Sigmoid colon (tissue), 7 donors: ENCODE data around the gene SORCS1. TPM values are rescaled to one million over a fixed set of nuclear protein-coding genes. Genes with fewer than 3 reads are reported as not detected.

Experiments
- DNase-seq: peaks from one replicate; pipeline ENCODE4 v3.0.0-alpha.2; 2019
- H3K27ac ChIP-seq, 4 donors: fragments of 200-600 bp; sonication (generic); one replicate each; pipeline ENCODE4 v1.5.1; 2016 to 2019; ENCODE audit warnings: mild to moderate bottlenecking in 1 of 4
- H3K27me3 ChIP-seq, 3 donors: fragments of 200-600 bp; sonication (generic); one replicate each; pipeline ENCODE4 v1.5.1; 2019; ENCODE audit warnings: mild to moderate bottlenecking in 1 of 3
- H3K36me3 ChIP-seq, 4 donors: fragments of 200-600 bp; sonication (generic); one replicate each; pipeline ENCODE4 v1.5.1; 2016 to 2019
- H3K4me1 ChIP-seq, 4 donors: fragments of 200-600 bp; sonication (generic); one replicate each; pipeline ENCODE4 v1.5.1; 2017 to 2019
- H3K4me3 ChIP-seq, 4 donors: fragments of 200-600 bp; sonication (generic); one replicate each; pipeline ENCODE4 v1.5.1; 2017 to 2019; ENCODE audit warnings: mild to moderate bottlenecking in 2 of 4, moderate library complexity in 1 of 4
- H3K9me3 ChIP-seq, 4 donors: fragments of 200-600 bp in 3 of 4; sonication (generic) in 3 of 4; one replicate each; pipeline versions ENCODE4 v1.5.1 to v1.6.1; 2013 to 2019
- CTCF ChIP-seq, 4 experiments: fragments of 450-650 bp in 3 of 4; fragments of 200-600 bp in 1 of 4; IDR thresholded peaks; one replicate each; pipeline ENCODE4 v1.5.1; 2016 to 2019; ENCODE audit warnings: antibody characterized with exemption in 4 of 4, mild to moderate bottlenecking in 3 of 4, moderate library complexity in 2 of 4
- EP300 ChIP-seq, 4 donors: sonication (generic); formaldehyde crosslinking; IDR thresholded peaks; one replicate each; pipeline ENCODE4 v1.6.1; 2017; ENCODE audit warnings: antibody characterized with exemption in 4 of 4
- POLR2A ChIP-seq, 2 donors: fragments of 450-650 bp; IDR thresholded peaks; one replicate each; pipeline ENCODE4 v1.6.1; 2016; ENCODE audit warnings: antibody characterized with exemption in 2 of 2, mild to moderate bottlenecking in 2 of 2, moderate library complexity in 2 of 2
- POLR2AphosphoS5 ChIP-seq, 4 donors: sonication (generic); formaldehyde crosslinking; IDR thresholded peaks; one replicate each; pipeline ENCODE4 v1.6.1; 2017; ENCODE audit warnings: antibody characterized with exemption in 4 of 4
- WGBS, 2 donors: extraction: QIAGEN DNeasy Blood & Tissue Kit; methylation state at CpG; one replicate each; pipeline ENCODE4 v1.1.7; 2013; 5-methylcytosine and 5-hydroxymethylcytosine counted together
- intact Hi-C: fragments of 100-400 bp; cut with DNase I; formaldehyde crosslinking; loops from one replicate; pipeline ENCODE4 v1.15.1; 2023
- polyA plus RNA-seq, 3 donors: library from polyadenylated mRNA; stranded (reverse); fragments of 200-250 nt; gene quantifications; one replicate each; pipeline ENCODE4 v1.2.3, GENCODE V29; 2013
- total RNA-seq, 4 donors: library from RNA; depleted of rRNA; stranded (reverse); fragments of >200 nt; gene quantifications; one replicate each; pipeline ENCODE4 v1.1.0, GENCODE V29; 2016
- donor health status: healthy with polysubstance abuse.
- donor health status: Bipolar disorder and iron deficiency.
- donor health status: healthy.

Gene SORCS1
- total and polyA plus RNA-seq, 7 donors: 2.5 to 18.3 (median 8.7) TPM; not detected in 1

GRCh38 chr10:107004362-107004761 is 160.1 kb downstream of the SORCS1 start:
- no peak overlapping the region for H3K27ac ChIP-seq
- H3K9me3 ChIP-seq: no peaks in the 10 kb centered on the region
- WGBS, 2 donors: 73 to 82% methylated on average over 2 of the region's 2 CpGs
- H3K27me3 ChIP-seq: no peaks in the 10 kb centered on the region
- intact Hi-C loops: no loop called here
- no peak overlapping the region for H3K4me3 ChIP-seq
- DNase-seq: no peak
- TF ChIP-seq EP300 (IDR thresholded peaks at IDR 0.05) (no peak), POLR2A (IDR thresholded peaks at IDR 0.05) (no peak), POLR2AphosphoS5 (IDR thresholded peaks at IDR 0.05) (no peak), CTCF (IDR thresholded peaks at IDR 0.05) (no peak)
- peaks cover 0 to 16% (median 11%) of the 10 kb centered on the region in 4 donors for H3K4me1 ChIP-seq
- no peaks in the 10 kb centered on the region for H3K36me3 ChIP-seq

GRCh38 chr10:107002068-107002467 is 162.4 kb downstream of the SORCS1 start:
- intact Hi-C loops: no loop called here
- Histone ChIP-seq H3K27ac (no peak overlapping the region), H3K4me3 (no peak overlapping the region), H3K36me3 (no peaks in the 10 kb centered on the region), H3K9me3 (no peaks in the 10 kb centered on the region), H3K4me1 (peaks cover 0 to 27% (median 22%) of the 10 kb centered on the region in 4 donors), H3K27me3 (no peaks in the 10 kb centered on the region)
- TF ChIP-seq POLR2AphosphoS5 (IDR thresholded peaks at IDR 0.05) (no peak), EP300 (IDR thresholded peaks at IDR 0.05) (no peak)
- WGBS, 2 donors: 89% methylated on average over 3 of the region's 3 CpGs
- no peak for DNase-seq

GRCh38 chr10:106999118-106999707 is 165.3 kb downstream of the SORCS1 start:
- no peak for TF ChIP-seq POLR2AphosphoS5 (IDR thresholded peaks at IDR 0.05)
- no peak for TF ChIP-seq POLR2A (IDR thresholded peaks at IDR 0.05)
- no peak for TF ChIP-seq EP300 (IDR thresholded peaks at IDR 0.05)
- TF ChIP-seq CTCF (IDR thresholded peaks at IDR 0.05): no peak
- H3K4me3 ChIP-seq: no peak overlapping the region
- no peak for DNase-seq
- no peaks in the 10 kb centered on the region for H3K9me3 ChIP-seq
- intact Hi-C loops: no loop called here
- 65 to 72% methylated on average over 3 of the region's 3 CpGs for WGBS, 2 donors
- peaks cover 0 to 27% (median 22%) of the 10 kb centered on the region in 4 donors for H3K4me1 ChIP-seq
- no peak overlapping the region for H3K27ac ChIP-seq
- no peaks in the 10 kb centered on the region for H3K36me3 ChIP-seq
- no peaks in the 10 kb centered on the region for H3K27me3 ChIP-seq

GRCh38 chr10:106997721-106998120 is 166.8 kb downstream of the SORCS1 start:
- Histone ChIP-seq H3K4me3 (no peak overlapping the region), H3K4me1 (peaks cover 0 to 27% (median 22%) of the 10 kb centered on the region in 4 donors), H3K36me3 (no peaks in the 10 kb centered on the region), H3K27ac (no peak overlapping the region), H3K27me3 (no peaks in the 10 kb centered on the region), H3K9me3 (no peaks in the 10 kb centered on the region)
- TF ChIP-seq CTCF (IDR thresholded peaks at IDR 0.05) (no peak), POLR2A (IDR thresholded peaks at IDR 0.05) (no peak), POLR2AphosphoS5 (IDR thresholded peaks at IDR 0.05) (no peak), EP300 (IDR thresholded peaks at IDR 0.05) (no peak)
- no peak for DNase-seq
- intact Hi-C loops: no loop called here
- 67 to 71% methylated on average over 4 of the region's 4 CpGs for WGBS, 2 donors

- no peak for DNase-seq
- TF ChIP-seq POLR2AphosphoS5 (IDR thresholded peaks at IDR 0.05) (no peak), POLR2A (IDR thresholded peaks at IDR 0.05) (no peak)
- intact Hi-C loops: no loop called here
- no peaks in the 10 kb centered on the region for H3K27me3 ChIP-seq
- no peaks in the 10 kb centered on the region for H3K9me3 ChIP-seq
- 93% methylated on average over 3 of the region's 3 CpGs for whole genome bisulfite sequencing, 2 donors
- no peak overlapping the region for H3K4me3 ChIP-seq
- no peak overlapping the region for H3K27ac ChIP-seq
- no peaks in the 10 kb centered on the region for H3K36me3 ChIP-seq
- peaks cover 0 to 27% (median 22%) of the 10 kb centered on the region in 4 donors for H3K4me1 ChIP-seq
Measured at GRCh38 chr10:106996510-106996909, 168.0 kb downstream of the SORCS1 start.

- no peaks in the 10 kb centered on the region for H3K36me3 ChIP-seq
- 70 to 91% methylated on average over 4 of the region's 4 CpGs for WGBS, 2 donors
- H3K9me3 ChIP-seq: no peaks in the 10 kb centered on the region
- H3K27me3 ChIP-seq: no peaks in the 10 kb centered on the region
- H3K27ac ChIP-seq: no peak overlapping the region
- no peak overlapping the region for H3K4me3 ChIP-seq
- DNase-seq: no peak
- no peaks in the 10 kb centered on the region for H3K4me1 ChIP-seq
- intact Hi-C loops: no loop called here
- TF ChIP-seq EP300 (IDR thresholded peaks at IDR 0.05) (no peak), POLR2AphosphoS5 (IDR thresholded peaks at IDR 0.05) (no peak), POLR2A (IDR thresholded peaks at IDR 0.05) (no peak), CTCF (IDR thresholded peaks at IDR 0.05) (no peak)
Measured at GRCh38 chr10:106992055-106992454, 172.5 kb downstream of the SORCS1 start.
